Central memory CD8-positive, alpha-beta T cell (primary cell): ENCODE measurements around the gene CYP2S1.
"Not testable (repeated sequence)": the region's sequence is repeated elsewhere in the genome, so short reads cannot be mapped to it uniquely, and the experiment has no call there.

ENCODE experiments used
- ATAC-seq: fragments of 150-1000 bp; cut with Tn5 transposase; replicated peaks from 2 replicates; pipeline ENCODE4 v1.10.0; 2022; ENCODE audit warnings: mild to moderate bottlenecking, moderate FRiP score, moderate number of reproducible peaks; ENCODE audit not compliant: poor library complexity, severe bottlenecking; ENCODE audit errors: extremely low read depth
- DNase-seq, 2 donors: peaks; one replicate each; pipeline ENCODE4 v3.0.0; 2021; ENCODE audit warnings: low spot score in 2 of 2
- H3K27ac Mint-ChIP-seq: one replicate; pipeline ENCODE4 v1.8.0; 2022; ENCODE audit warnings: low read depth, mild to moderate bottlenecking, moderate library complexity, mixed read lengths
- H3K27me3 Mint-ChIP-seq: one replicate; pipeline ENCODE4 v1.8.0; 2022; ENCODE audit warnings: mixed read lengths
- H3K36me3 Mint-ChIP-seq: one replicate; pipeline ENCODE4 v1.8.0; 2022; ENCODE audit warnings: mild to moderate bottlenecking, moderate library complexity, mixed read lengths; ENCODE audit not compliant: insufficient read depth
- H3K4me1 Mint-ChIP-seq: one replicate; pipeline ENCODE4 v1.8.0; 2022; ENCODE audit warnings: mixed read lengths
- H3K4me3 Mint-ChIP-seq: one replicate; pipeline ENCODE4 v1.8.0; 2022; ENCODE audit warnings: mild to moderate bottlenecking, moderate library complexity, mixed read lengths
- H3K9me3 Mint-ChIP-seq: one replicate; pipeline ENCODE4 v1.8.0; 2022; ENCODE audit warnings: mixed read lengths

CYP2S1 gene

GRCh38 chr19:41192574-41193429, at the start of gene CYP2S1:
CYP2S1 (plus strand) TSS chr19:41193219; CDS start chr19:41193265, 46 bp downstream.
- DNase-seq, result no peak

DNA sequence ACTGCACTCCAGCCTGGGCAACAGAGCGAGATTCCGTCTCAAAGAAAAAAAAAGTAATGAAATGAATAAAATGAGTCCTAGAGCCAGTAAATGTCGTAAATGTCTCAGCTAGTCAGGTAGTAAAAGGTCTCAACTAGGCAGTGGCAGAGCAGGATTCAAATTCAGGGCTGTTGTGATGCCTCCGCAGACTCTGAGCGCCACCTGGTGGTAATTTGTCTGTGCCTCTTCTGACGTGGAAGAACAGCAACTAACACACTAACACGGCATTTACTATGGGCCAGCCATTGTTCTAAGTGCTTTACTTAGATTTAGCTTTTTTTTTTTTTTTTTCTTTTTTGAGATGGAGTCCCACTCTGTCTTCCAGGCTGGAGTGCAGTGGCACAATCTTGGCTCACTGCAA, 48.6 kb upstream of the CYP2S1 start:
- no peak overlapping the region for H3K4me3 Mint-ChIP-seq
- ATAC-seq (peak; percentile 80), DNase-seq (peak; percentile 82 to 83)
- no peak overlapping the region for H3K27ac Mint-ChIP-seq
- no peaks in the 10 kb centered on the region for H3K9me3 Mint-ChIP-seq
- H3K27me3 Mint-ChIP-seq, result peaks cover 26% of the 10 kb centered on the region
- no peaks in the 10 kb centered on the region for H3K4me1 Mint-ChIP-seq
- H3K36me3 Mint-ChIP-seq, result peaks cover 1% of the 10 kb centered on the region

More at GRCh38 chr19:41192574-41193429, at the start of gene CYP2S1:
- Mint-ChIP-seq H3K27ac (no peak within 1 kb of the TSS), H3K27me3 (peaks cover 82% of the 10 kb centered on the region), H3K9me3 (no peaks in the 10 kb centered on the region), H3K36me3 (peaks cover 2% of the 10 kb centered on the region), H3K4me1 (peaks cover 5% of the 10 kb centered on the region), H3K4me3 (no peak within 1 kb of the TSS)
- ATAC-seq, result peak; percentile 19

- no peak overlapping the region for H3K4me3 Mint-ChIP-seq
- no peaks in the 10 kb centered on the region for H3K9me3 Mint-ChIP-seq
- ATAC-seq (no peak), DNase-seq (no peak)
- no peaks in the 10 kb centered on the region for H3K36me3 Mint-ChIP-seq
- H3K4me1 Mint-ChIP-seq, result no peaks in the 10 kb centered on the region
- H3K27ac Mint-ChIP-seq, result no peak overlapping the region
- H3K27me3 Mint-ChIP-seq, result peaks cover 26% of the 10 kb centered on the region
These were observed 43.2 kb upstream of the CYP2S1 start for GRCh38 chr19:41149831-41150230.

GRCh38 chr19:41150986-41151385, 42.0 kb upstream of the CYP2S1 start:
- not testable (repeated sequence) for H3K27ac Mint-ChIP-seq, H3K4me3 Mint-ChIP-seq, H3K9me3 Mint-ChIP-seq, ATAC-seq, H3K4me1 Mint-ChIP-seq, H3K36me3 Mint-ChIP-seq, DNase-seq
- H3K27me3 Mint-ChIP-seq, result peaks cover 18% of the 10 kb centered on the region

- DNase-seq (no peak), ATAC-seq (no peak)
- Mint-ChIP-seq H3K27ac (no peak overlapping the region), H3K9me3 (no peaks in the 10 kb centered on the region), H3K4me1 (no peaks in the 10 kb centered on the region), H3K4me3 (no peak overlapping the region), H3K36me3 (no peaks in the 10 kb centered on the region), H3K27me3 (no peaks in the 10 kb centered on the region)
These were observed 39.0 kb upstream of the CYP2S1 start for GRCh38 chr19:41154060-41154459.

- no peak for ATAC-seq
- no peak overlapping the region for H3K4me3 Mint-ChIP-seq
- H3K4me1 Mint-ChIP-seq, result no peaks in the 10 kb centered on the region
- no peaks in the 10 kb centered on the region for H3K27me3 Mint-ChIP-seq
- no peaks in the 10 kb centered on the region for H3K36me3 Mint-ChIP-seq
- H3K9me3 Mint-ChIP-seq, result no peaks in the 10 kb centered on the region
- no peak for DNase-seq
- H3K27ac Mint-ChIP-seq, result no peak overlapping the region
These were observed 36.8 kb upstream of the CYP2S1 start for GRCh38 chr19:41156207-41156606.

GRCh38 chr19:41159881-41160280, 33.1 kb upstream of the CYP2S1 start:
- ATAC-seq, result no peak
- no peaks in the 10 kb centered on the region for H3K9me3 Mint-ChIP-seq
- no peak overlapping the region for H3K27ac Mint-ChIP-seq
- no peaks in the 10 kb centered on the region for H3K27me3 Mint-ChIP-seq
- no peak overlapping the region for H3K4me3 Mint-ChIP-seq
- H3K4me1 Mint-ChIP-seq, result no peaks in the 10 kb centered on the region
- no peaks in the 10 kb centered on the region for H3K36me3 Mint-ChIP-seq
- DNase-seq, result no peak

DNA sequence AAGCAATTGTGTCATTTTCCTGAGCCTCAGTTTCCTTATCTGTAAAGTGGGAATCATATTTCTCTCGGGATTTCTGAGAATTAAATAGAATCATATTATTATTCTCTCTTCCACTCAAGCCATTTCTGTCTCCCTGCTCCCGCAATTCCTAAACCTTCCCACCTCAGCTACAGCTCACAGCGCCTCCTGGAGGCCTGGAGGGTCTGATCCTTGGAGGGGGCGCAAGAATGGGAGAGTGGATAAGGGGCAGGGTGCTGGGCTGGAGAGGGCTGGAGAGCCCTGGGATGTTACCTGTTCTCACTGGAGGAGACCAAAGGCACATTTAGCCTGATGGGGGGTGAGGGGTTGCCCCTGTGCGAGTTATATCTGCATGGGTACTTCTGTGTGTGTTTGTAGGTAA, 31.1 kb upstream of the CYP2S1 start:
- Mint-ChIP-seq H3K27ac (no peak overlapping the region), H3K27me3 (no peaks in the 10 kb centered on the region), H3K9me3 (no peaks in the 10 kb centered on the region), H3K4me1 (no peaks in the 10 kb centered on the region), H3K4me3 (no peak overlapping the region), H3K36me3 (no peaks in the 10 kb centered on the region)
- no peak for DNase-seq
- no peak for ATAC-seq

DNA sequence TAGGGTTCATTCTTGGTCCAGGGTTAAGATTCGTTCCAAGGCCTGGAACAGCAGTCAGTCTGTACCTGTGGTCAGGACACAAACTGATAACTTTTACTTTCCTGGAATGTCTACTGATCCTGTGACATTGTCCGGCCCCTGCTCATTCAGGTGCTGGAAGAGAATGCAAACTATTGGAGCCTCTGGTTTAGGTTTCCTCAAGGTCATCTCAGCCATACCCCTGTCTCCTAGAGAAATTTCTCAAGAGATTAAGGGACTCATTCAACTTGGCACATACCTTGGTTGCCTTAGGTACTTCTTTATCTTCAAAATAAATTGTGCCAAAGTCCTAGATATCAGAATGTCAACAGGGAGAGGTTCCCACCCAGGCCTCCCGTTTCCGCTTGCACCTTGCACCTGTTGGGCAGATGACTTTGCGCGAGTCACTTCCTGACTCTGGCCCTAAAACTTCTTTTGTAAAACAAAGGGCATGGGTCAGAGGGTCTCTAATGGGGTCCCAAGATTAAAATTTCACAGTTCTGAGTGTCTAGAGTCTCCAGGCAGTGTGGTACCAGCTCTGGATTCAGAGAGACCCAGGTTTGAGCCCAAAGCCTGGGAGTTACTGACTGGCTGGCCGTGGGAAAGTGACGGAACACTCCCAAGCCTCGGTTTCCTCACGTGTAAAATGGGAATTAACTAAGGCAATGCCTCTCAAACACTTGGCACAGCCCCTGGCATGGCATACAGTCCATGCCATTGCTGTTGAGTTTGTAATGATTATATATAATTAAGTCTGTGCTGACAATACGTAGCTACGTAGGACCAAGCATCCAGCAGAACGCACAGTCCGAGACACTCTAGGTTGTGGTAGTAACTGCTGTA, 25.8 kb upstream of the CYP2S1 start:
- Mint-ChIP-seq H3K27me3 (no peaks in the 10 kb centered on the region), H3K27ac (no peak overlapping the region), H3K36me3 (no peaks in the 10 kb centered on the region), H3K9me3 (no peaks in the 10 kb centered on the region), H3K4me1 (no peaks in the 10 kb centered on the region), H3K4me3 (no peak overlapping the region)
- no peak for ATAC-seq
- DNase-seq, result no peak

GRCh38 chr19:41172297-41173164, 20.5 kb upstream of the CYP2S1 start:
- Mint-ChIP-seq H3K27ac (no peak overlapping the region), H3K36me3 (no peaks in the 10 kb centered on the region), H3K4me3 (no peak overlapping the region), H3K4me1 (peaks cover 6% of the 10 kb centered on the region), H3K27me3 (no peaks in the 10 kb centered on the region), H3K9me3 (no peaks in the 10 kb centered on the region)
- no peak for DNase-seq
- ATAC-seq, result no peak

GRCh38 chr19:41174297-41174928, 18.6 kb upstream of the CYP2S1 start:
- Mint-ChIP-seq H3K4me1 (peaks cover 6% of the 10 kb centered on the region), H3K36me3 (no peaks in the 10 kb centered on the region), H3K9me3 (no peaks in the 10 kb centered on the region), H3K27ac (no peak overlapping the region), H3K27me3 (no peaks in the 10 kb centered on the region), H3K4me3 (no peak overlapping the region)
- no peak for ATAC-seq
- DNase-seq, result no peak
